HepG2 (cell line): ENCODE data around the gene AMOTL1. TPM values are rescaled to one million over a fixed set of nuclear protein-coding genes. Genes with fewer than 3 reads are reported as not detected.

Experiments used
- ATAC-seq: fragments of 200-7000 bp; cut with Tn5 transposase; 3 replicates; pipeline ENCODE4 v1.9.1; 2020; ENCODE audit warnings: mild to moderate bottlenecking, moderate library complexity
- BruUV-seq: library from RNA; stranded (reverse); fragments of 400-500 nt; replicated peaks from 2 replicates; lab custom pipeline; 2021; lab: Mats Ljungman, UMichigan
- CTCF ChIA-PET: fragments of 300-600 bp; formaldehyde crosslinking; extraction: SDS; loops from one replicate; lab custom pipeline; 2021; ENCODE audit warnings: low total read pairs, inconsistent platforms, low intra/inter-chr PET ratio; lab: Yijun Ruan, JAX
- POLR2A ChIA-PET: fragments of 350-600 bp; sonication (Branson Sonifier 250); formaldehyde crosslinking; loops from one replicate; lab custom pipeline; 2020; ENCODE audit warnings: antibody characterized with exemption, inconsistent platforms; lab: Yijun Ruan, JAX
- DNase-seq: peaks from one replicate; pipeline ENCODE4 v3.0.0-alpha.2; 2015; ENCODE audit warnings: low spot score
- FAIRE-seq: peaks from 3 replicates; lab custom pipeline; 2011; peaks lifted over from hg19 to GRCh38; lab: Jason Lieb, UNC
- H2AFZ ChIP-seq: one replicate; pipeline ENCODE4 v1.6.1; 2011; ENCODE audit warnings: low read length, inconsistent platforms
- H3K27ac ChIP-seq: fragments of 300-600 bp; 3 replicates; pipeline ENCODE4 v1.8.0; 2011; ENCODE audit warnings: mixed run types, mild to moderate bottlenecking, mixed read lengths, low read length, inconsistent platforms; ENCODE audit not compliant: insufficient read depth; ENCODE audit errors: extremely low read length
- H3K27me3 ChIP-seq, 2 experiments: fragments of 200-600 bp in 1 of 2; 2 replicates in 1 of 2; 3 replicates in 1 of 2; pipeline versions ENCODE4 v1.6.0 to v1.8.0; 2011; ENCODE audit warnings: low read length in 2 of 2, mild to moderate bottlenecking in 2 of 2, moderate library complexity in 2 of 2, inconsistent platforms in 1 of 2; ENCODE audit not compliant: insufficient read depth in 2 of 2, control insufficient read depth in 1 of 2
- H3K36me3 ChIP-seq, 2 experiments: fragments of 200-600 bp in 1 of 2; replicated peaks in 1 of 2; 2 replicates in 1 of 2; 3 replicates in 1 of 2; pipeline versions ENCODE4 v1.5.1 to v1.8.0; 2011; ENCODE audit warnings: low read length in 2 of 2, inconsistent platforms in 1 of 2; ENCODE audit not compliant: insufficient read depth in 2 of 2, control insufficient read depth in 1 of 2
- H3K4me1 ChIP-seq: 2 replicates; pipeline ENCODE4 v1.5.1; 2012; ENCODE audit warnings: low read length, inconsistent platforms; ENCODE audit not compliant: insufficient read depth
- H3K4me2 ChIP-seq: 2 replicates; pipeline ENCODE4 v1.6.0; 2011; ENCODE audit warnings: low read depth, low read length, inconsistent platforms
- H3K4me3 ChIP-seq, 3 experiments: fragments of 200-600 bp in 1 of 3; sonication (generic), shearing (Covaris generic) in 1 of 3; replicated peaks in 1 of 3; 2 replicates each; pipeline ENCODE4 v1.5.1; 2011 to 2016; ENCODE audit warnings: low read length in 3 of 3, inconsistent platforms in 2 of 3, low read depth in 2 of 3, mild to moderate bottlenecking in 2 of 3, control low read depth in 1 of 3, mixed read lengths in 1 of 3; ENCODE audit not compliant: insufficient read depth in 1 of 3
- H3K79me2 ChIP-seq: one replicate; pipeline ENCODE4 v1.6.1; 2011; ENCODE audit warnings: low read length, inconsistent platforms; ENCODE audit not compliant: insufficient read depth
- H3K9ac ChIP-seq: 2 replicates; pipeline ENCODE4 v1.6.0; 2011; ENCODE audit warnings: mild to moderate bottlenecking, low read depth, low read length, inconsistent platforms; ENCODE audit not compliant: insufficient read depth
- H3K9me3 ChIP-seq: 2 replicates; pipeline ENCODE4 v1.5.1; 2012; ENCODE audit warnings: mild to moderate bottlenecking, low read length
- H4K20me1 ChIP-seq: 2 replicates; pipeline ENCODE4 v1.6.0; 2011; ENCODE audit warnings: inconsistent platforms, mild to moderate bottlenecking, low read length, moderate library complexity; ENCODE audit not compliant: insufficient read depth
- CCAR2 ChIP-seq: fragments of 200-400 bp; formaldehyde crosslinking; optimal IDR thresholded peaks from 2 replicates; pipeline ENCODE3; 2018; ENCODE audit warnings: low read depth, mild to moderate bottlenecking, low read length, moderate library complexity
- ETS1 ChIP-seq: sonication (generic); formaldehyde crosslinking; IDR thresholded peaks from 2 replicates; pipeline ENCODE4 v1.4.0; 2020; ENCODE audit warnings: missing genetic modification reagents
- FIP1L1 ChIP-seq: fragments of 200-400 bp; formaldehyde crosslinking; IDR thresholded peaks from 2 replicates; pipeline ENCODE4 v1.6.1; 2018; ENCODE audit warnings: low read depth, mild to moderate bottlenecking, low read length, moderate library complexity, borderline replicate concordance; ENCODE audit not compliant: insufficient read depth
- FLYWCH1 ChIP-seq: sonication (generic); formaldehyde crosslinking; IDR thresholded peaks from 2 replicates; pipeline ENCODE4 v1.8.1; 2023; ENCODE audit warnings: mild to moderate bottlenecking, missing genetic modification reagents
- MLXIP ChIP-seq: sonication (generic); formaldehyde crosslinking; IDR thresholded peaks from 2 replicates; pipeline ENCODE4 v1.9.0; 2021; ENCODE audit warnings: missing genetic modification reagents, borderline replicate concordance
- SUZ12 ChIP-seq: fragments of 150-350 bp; IDR thresholded peaks from 2 replicates; pipeline ENCODE4 v1.6.1; 2014; ENCODE audit warnings: low read depth, low read length
- TMF1 ChIP-seq: sonication (generic); formaldehyde crosslinking; IDR thresholded peaks from 2 replicates; pipeline ENCODE4 v1.8.1; 2022; ENCODE audit warnings: low read depth, missing genetic modification reagents
- ZBTB42 ChIP-seq: sonication (generic); formaldehyde crosslinking; IDR thresholded peaks from 2 replicates; pipeline ENCODE4 v1.5.0; 2020; ENCODE audit warnings: mild to moderate bottlenecking, missing genetic modification reagents
- ZMYM3 ChIP-seq: sonication (generic); formaldehyde crosslinking; IDR thresholded peaks from 2 replicates; pipeline ENCODE4 v1.5.1; 2020; ENCODE audit warnings: mild to moderate bottlenecking, missing genetic modification reagents
- in situ Hi-C: cut with HindIII; loops from 2 replicates; pipeline ENCODE4 v1.10.0; 2017; ENCODE audit warnings: low pct_unique_long_range_greater_than_20kb; ENCODE audit not compliant: extremely low pct_ligation_motif_present
- intact Hi-C: fragments of 100-400 bp; cut with micrococcal nuclease; formaldehyde crosslinking; loops from one replicate; pipeline ENCODE4 v1.10.0; 2022; ENCODE audit not compliant: unreplicated experiment
- polyA plus RNA-seq, 8 experiments: library from polyadenylated mRNA; depleted of rRNA in 3 of 8; stranded (reverse) in 7 of 8; unstranded in 1 of 8; fragments of >200 nt; fragmentation: Illumina TruSeq in 4 of 8; extraction: Trizol in 4 of 8; gene quantifications; 2 replicates each; pipeline versions ENCODE4 v1.2.1 to v1.2.3, GENCODE V29; 2011 to 2016; ENCODE audit warnings: low read depth in 4 of 8, missing spikeins in 1 of 8, mixed read lengths in 1 of 8; ENCODE audit not compliant: insufficient read depth in 1 of 8
- total RNA-seq, 5 experiments: library from RNA; depleted of rRNA; stranded (reverse); fragments of >200 nt; fragmentation: Illumina TruSeq; extraction: Trizol; gene quantifications; 2 replicates each; pipeline ENCODE4 v1.2.3, GENCODE V29; 2016; ENCODE audit warnings: low read depth in 1 of 5
- TF ChIP-seq, protein P1 (sequence below): sonication (generic); formaldehyde crosslinking; IDR thresholded peaks from 2 replicates; pipeline ENCODE4 v1.4.0; 2020; ENCODE audit warnings: low read depth, missing genetic modification reagents
- TF ChIP-seq, protein P2 (sequence below): sonication (generic); formaldehyde crosslinking; IDR thresholded peaks from 2 replicates; pipeline ENCODE4; 2020; ENCODE audit warnings: missing genetic modification reagents, mild to moderate bottlenecking, borderline replicate concordance

Gene AMOTL1
- total and polyA plus RNA-seq, 2 of the 13 experiments (the other 11 are each of a cell fraction or from before 2014, with no cell fraction given) = 0.01 to 0.20 TPM

GRCh38 chr11:94803491-94803890, 35.3 kb downstream of the AMOTL1 start:
- in situ Hi-C loops = no loop called here
- intact Hi-C loops = no loop called here
- CTCF ChIA-PET = no interaction called here

More at GRCh38 chr11:94803491-94803890, 35.3 kb downstream of the AMOTL1 start:
- Histone ChIP-seq H3K36me3 (no peaks in the 10 kb centered on the region), H4K20me1 (no peaks in the 10 kb centered on the region), H3K27ac (no peak overlapping the region), H3K79me2 (no peaks in the 10 kb centered on the region), H3K4me2 (no peak overlapping the region), H3K27me3 (0 out of 5 replicates have a peak, but pooled peaks cover 0 to 5% of the 10 kb centered on the region in 2 experiments), H3K4me1 (no peaks in the 10 kb centered on the region), H2AFZ (no peak overlapping the region), H3K4me3 (no peak overlapping the region), H3K9ac (no peak overlapping the region), H3K9me3 (no peaks in the 10 kb centered on the region)
- BruUV-seq = no TSS peak
- POLR2A ChIA-PET = no interaction called here
- TF ChIP-seq, protein P1, sequence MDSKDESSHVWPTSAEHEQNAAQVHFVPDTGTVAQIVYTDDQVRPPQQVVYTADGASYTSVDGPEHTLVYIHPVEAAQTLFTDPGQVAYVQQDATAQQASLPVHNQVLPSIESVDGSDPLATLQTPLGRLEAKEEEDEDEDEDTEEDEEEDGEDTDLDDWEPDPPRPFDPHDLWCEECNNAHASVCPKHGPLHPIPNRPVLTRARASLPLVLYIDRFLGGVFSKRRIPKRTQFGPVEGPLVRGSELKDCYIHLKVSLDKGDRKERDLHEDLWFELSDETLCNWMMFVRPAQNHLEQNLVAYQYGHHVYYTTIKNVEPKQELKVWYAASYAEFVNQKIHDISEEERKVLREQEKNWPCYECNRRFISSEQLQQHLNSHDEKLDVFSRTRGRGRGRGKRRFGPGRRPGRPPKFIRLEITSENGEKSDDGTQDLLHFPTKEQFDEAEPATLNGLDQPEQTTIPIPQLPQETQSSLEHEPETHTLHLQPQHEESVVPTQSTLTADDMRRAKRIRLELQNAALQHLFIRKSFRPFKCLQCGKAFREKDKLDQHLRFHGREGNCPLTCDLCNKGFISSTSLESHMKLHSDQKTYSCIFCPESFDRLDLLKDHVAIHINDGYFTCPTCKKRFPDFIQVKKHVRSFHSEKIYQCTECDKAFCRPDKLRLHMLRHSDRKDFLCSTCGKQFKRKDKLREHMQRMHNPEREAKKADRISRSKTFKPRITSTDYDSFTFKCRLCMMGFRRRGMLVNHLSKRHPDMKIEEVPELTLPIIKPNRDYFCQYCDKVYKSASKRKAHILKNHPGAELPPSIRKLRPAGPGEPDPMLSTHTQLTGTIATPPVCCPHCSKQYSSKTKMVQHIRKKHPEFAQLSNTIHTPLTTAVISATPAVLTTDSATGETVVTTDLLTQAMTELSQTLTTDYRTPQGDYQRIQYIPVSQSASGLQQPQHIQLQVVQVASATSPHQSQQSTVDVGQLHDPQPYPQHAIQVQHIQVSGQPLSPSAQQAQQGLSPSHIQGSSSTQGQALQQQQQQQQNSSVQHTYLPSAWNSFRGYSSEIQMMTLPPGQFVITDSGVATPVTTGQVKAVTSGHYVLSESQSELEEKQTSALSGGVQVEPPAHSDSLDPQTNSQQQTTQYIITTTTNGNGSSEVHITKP = no peak
- TF ChIP-seq TMF1 = no peak
- TF ChIP-seq ZMYM3 (CRISPR knock-in tag) = no peak
- TF ChIP-seq ZBTB42 (CRISPR knock-in tag) = no peak
- TF ChIP-seq ETS1 (CRISPR knock-in tag) = no peak
- TF ChIP-seq, protein P2, sequence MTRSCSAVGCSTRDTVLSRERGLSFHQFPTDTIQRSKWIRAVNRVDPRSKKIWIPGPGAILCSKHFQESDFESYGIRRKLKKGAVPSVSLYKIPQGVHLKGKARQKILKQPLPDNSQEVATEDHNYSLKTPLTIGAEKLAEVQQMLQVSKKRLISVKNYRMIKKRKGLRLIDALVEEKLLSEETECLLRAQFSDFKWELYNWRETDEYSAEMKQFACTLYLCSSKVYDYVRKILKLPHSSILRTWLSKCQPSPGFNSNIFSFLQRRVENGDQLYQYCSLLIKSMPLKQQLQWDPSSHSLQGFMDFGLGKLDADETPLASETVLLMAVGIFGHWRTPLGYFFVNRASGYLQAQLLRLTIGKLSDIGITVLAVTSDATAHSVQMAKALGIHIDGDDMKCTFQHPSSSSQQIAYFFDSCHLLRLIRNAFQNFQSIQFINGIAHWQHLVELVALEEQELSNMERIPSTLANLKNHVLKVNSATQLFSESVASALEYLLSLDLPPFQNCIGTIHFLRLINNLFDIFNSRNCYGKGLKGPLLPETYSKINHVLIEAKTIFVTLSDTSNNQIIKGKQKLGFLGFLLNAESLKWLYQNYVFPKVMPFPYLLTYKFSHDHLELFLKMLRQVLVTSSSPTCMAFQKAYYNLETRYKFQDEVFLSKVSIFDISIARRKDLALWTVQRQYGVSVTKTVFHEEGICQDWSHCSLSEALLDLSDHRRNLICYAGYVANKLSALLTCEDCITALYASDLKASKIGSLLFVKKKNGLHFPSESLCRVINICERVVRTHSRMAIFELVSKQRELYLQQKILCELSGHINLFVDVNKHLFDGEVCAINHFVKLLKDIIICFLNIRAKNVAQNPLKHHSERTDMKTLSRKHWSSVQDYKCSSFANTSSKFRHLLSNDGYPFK (CRISPR knock-in tag) = no peak
- no peak for TF ChIP-seq SUZ12
- no peak for TF ChIP-seq CCAR2
- no peak for TF ChIP-seq MLXIP (CRISPR knock-in tag)
- TF ChIP-seq FIP1L1 = no peak
- no peak for TF ChIP-seq FLYWCH1 (CRISPR knock-in tag)
- DNase-seq (no peak), FAIRE-seq (no peak), ATAC-seq (no peak)
